Femur (tissue), 1 donor: ENCODE data around the gene FXYD6.
"Not testable (repeated sequence)": the region's sequence is repeated elsewhere in the genome, so short reads cannot be mapped to it uniquely, and the experiment has no call there.

ENCODE experiments used
- DNase-seq: peaks from one replicate; pipeline ENCODE4 v3.0.0-alpha.2; 2017

FXYD6 gene

DNA sequence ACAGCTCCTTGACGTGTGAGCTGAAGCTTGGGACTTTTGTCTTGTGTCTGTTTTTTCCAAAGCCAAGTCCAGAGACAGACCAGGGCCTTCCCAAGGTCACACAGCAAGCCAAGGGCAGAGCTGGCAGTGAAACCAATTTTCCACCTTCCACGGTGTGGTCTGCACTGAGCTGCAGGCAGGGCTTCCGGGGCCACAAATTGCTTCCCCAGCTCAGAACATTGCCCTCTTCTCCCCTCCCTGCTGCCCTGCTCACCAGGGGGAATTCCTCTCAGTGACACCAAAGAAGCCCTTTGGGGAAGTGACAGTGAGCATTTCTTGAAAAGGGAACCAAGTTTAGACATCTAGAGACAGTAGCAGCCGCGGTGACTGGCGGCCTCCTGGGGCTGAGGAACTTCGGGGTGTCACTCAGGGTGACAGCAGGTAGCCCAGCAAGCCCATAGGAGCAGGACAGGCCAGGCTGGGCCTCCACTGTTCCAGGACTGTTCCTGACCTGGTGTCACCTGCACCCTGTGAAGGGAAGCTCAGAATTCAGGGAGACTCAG, 61.1 kb downstream of the FXYD6 start:
- peak; percentile 56 for DNase-seq

DNA sequence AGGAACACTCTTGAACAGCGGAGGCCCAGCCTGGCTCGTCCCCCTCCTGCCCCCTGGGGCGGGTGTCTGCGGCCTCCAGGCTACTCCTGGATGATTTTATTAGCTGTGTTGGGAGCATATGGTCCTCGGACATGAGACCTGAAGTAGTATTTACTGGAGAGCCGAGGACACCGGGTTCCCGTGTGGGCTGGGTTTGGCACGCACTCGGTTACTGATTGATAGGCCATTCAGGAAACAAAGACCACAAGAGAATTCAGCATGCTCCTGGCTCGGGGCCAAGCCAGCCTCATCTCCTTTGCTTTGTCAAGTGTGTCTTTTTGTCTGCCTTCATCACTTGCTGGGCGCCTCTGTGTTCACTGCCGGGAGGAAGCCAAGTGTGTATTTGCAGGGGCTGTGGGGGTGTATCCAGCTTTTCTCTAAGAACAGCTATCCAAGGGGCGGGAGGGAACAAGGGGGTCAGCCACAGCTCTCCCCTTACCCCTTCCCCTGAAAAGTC, 61.6 kb downstream of the FXYD6 start:
- peak; percentile 66 for DNase-seq

DNA sequence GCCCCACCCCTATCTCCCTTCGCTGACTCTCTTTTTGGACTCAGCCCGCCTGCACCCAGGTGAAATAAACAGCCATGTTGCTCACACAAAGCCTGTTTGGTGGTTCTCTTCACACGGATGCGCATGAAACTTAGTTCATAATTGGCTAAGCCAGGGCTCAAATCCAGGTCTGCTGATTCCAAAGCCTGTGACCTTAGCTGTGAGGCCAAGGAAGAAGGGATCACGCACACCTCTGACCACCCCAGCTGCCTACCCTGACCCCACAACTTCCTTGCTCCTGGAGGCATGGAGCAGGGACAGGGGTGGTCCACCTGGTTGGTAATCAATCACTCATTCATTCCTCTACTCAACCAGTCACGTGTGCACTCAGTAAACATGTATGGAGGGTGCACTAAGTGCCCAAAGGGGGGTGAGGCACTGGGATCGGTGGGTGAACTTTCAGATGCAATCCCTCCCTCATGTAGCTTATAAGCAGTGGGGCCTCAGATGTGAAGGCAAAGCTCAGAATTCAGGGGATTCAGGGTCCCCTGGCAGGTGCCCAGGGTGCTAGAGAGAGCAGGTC, 62.2 kb downstream of the FXYD6 start:
- DNase-seq = no peak

GRCh38 chr11:117810056-117810451, 66.4 kb downstream of the FXYD6 start:
- not testable (repeated sequence) for DNase-seq

GRCh38 chr11:117809236-117810055, 67.0 kb downstream of the FXYD6 start:
- peak; percentile 78 for DNase-seq

GRCh38 chr11:117808784-117809183, 67.7 kb downstream of the FXYD6 start:
- no peak for DNase-seq

DNA sequence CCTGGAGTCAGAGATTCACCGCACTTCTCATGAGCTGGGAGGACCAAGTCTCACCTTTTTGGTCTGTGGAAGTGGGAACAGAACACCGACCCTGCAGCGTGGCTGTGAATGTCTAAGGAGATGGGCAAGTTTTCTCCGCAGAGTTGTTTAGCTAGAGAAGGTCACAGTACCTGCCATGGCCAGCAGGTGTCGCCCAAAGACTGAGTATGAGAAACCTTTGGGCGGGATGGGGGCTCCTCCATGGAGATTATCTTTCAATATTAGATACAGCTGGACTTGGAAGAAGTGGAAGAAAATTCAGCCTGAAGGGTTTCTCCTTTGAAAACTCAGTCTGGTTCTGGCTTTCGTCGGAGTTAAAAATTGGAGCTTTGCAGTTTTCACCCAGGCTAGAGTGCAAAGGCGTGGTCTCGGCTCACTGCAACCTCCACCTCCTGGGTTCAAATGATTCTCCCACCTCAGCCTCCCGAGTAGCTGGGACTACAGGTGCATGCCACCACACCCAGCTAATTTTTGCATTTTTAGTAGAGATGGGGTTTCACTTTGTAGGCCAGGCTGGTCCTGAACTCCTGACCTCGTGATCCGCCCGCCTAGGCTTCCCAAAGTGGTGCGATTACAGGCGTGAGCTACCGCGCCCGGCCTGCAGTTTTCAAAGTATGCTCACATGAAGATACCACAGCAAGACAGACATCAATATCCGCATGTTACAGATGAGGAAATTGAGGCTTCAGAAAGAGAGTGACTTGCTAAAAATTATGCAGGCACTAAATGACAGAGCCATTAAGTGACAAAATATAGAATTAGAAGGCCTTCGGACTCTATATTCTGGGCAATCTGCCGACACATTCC, 68.8 kb downstream of the FXYD6 start:
- peak; percentile 84 for DNase-seq

- DNase-seq = no peak
Measured at GRCh38 chr11:117806846-117807245, 69.6 kb downstream of the FXYD6 start.

DNA sequence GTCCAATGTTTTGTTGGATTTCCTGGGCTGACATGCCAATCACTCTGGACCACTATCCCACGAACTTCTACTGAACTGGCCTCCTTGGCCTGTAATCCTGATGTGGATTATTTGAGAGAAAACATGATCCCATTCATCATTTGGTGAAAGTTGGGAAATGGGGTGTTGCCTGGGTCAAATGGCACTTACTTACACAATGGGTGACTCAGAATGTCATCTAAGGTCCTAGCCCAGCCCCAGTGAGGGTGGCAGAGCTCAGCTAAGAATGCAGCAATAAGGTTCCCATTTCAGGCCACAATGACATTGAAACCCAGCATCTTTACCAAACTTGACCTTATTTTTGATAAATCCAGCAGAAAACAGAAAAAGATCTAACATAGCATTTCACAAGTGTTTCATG, 71.4 kb downstream of the FXYD6 start:
- DNase-seq = no peak

DNA sequence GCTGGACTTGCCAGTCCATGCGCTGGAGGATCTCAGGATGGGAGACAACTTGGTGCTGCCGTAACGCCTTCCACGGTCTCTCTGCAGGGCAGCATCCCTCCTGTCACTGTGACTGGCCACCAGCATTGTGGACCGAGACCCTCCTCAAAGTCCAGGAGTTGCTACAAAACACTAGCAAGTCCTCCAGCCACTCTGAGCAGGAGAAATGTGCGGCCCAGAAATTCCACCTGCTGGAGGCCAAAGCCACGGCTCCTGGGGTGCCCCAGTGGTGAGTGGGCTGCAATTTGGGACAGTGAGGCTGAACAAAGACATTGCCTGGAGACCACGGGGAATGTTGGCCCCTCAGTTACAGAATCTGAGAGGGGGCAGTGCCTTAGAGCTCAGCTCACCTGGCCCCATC, 72.6 kb downstream of the FXYD6 start:
- DNase-seq = no peak

- DNase-seq = no peak
Measured at GRCh38 chr11:117799634-117800033, 76.8 kb downstream of the FXYD6 start.

DNA sequence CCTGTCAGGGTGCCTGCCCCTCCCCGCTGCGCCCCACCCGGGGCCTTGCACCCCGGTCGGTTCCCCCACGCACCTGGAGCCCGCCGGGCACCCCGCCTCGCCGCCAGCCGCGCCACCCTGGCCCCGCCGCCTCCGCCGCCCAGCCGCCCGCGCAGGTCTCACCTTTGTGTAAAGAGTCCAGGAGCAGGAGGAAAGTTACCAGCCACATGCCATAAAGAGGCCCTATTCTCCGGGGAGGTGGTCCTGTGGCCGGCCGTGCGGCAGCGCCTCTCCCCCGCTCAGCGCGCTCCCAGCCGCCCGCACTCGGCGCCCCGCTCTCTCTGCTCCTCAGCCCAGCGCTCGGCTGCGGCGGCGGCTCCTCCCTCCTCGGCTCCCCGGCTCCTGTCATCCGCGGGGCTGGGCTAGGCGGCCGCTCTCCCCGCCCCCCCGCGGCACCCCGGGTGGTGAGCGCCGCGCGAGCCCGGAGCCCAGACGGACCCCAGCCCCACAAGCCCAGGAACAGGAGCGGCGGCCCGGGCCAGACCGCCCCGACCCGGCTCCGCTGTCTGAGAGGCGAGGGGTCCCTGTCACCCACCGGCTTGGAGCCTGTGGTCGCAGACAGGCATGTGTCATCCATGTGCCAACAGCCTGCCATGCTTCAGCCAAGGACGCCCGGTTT, 79.5 kb downstream of the FXYD6 start, which contains the start of gene DSCAML1:
Gene DSCAML1, minus strand, starts transcription at position 345 of the 658 bp plus-strand sequence. Its CDS starts 137 bp downstream, at position 208.
- DNase-seq = no peak

GRCh38 chr11:117796456-117796871, 80.0 kb downstream of the FXYD6 start:
- no peak for DNase-seq

DNA sequence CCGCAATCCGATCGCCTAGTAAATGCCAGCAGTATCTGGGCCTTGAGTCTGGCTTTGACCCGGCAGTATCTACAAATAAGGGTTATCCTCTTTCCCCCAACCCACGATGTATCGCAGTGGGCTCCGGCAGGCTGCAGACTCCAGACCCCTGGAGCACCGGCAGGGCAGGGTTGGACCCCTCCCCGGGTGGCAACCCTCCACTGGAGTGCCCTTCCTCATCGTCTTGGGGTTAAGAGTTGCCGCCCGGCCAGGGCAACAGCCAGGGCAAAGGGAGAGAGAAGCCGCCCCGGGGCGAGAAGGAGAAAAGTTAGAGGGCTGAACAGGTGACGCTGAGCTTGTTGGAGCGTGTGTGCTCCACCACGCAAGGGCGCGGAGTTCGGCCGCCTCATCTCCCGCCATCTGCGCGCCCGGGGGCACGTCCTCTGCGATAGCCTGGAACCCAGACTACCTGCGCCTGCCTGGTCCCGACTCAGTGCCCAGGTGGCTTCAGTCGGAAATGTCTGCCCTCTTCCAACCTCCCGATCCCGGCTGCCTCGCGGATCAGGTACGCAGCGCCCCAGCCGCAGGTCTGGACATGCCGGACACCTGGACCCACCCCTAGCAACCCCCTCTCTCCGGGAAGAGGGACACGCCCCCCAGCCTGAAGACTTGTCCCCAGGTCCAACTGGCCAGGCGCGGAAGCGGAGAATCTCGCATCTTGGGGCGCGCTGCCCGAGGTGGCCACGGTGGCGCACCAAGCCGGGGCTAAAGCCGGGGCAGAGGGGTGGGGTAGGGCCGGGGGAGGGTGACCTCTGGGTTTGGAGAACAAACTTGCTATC, 80.6 kb downstream of the FXYD6 start:
- DNase-seq = no peak

DNA sequence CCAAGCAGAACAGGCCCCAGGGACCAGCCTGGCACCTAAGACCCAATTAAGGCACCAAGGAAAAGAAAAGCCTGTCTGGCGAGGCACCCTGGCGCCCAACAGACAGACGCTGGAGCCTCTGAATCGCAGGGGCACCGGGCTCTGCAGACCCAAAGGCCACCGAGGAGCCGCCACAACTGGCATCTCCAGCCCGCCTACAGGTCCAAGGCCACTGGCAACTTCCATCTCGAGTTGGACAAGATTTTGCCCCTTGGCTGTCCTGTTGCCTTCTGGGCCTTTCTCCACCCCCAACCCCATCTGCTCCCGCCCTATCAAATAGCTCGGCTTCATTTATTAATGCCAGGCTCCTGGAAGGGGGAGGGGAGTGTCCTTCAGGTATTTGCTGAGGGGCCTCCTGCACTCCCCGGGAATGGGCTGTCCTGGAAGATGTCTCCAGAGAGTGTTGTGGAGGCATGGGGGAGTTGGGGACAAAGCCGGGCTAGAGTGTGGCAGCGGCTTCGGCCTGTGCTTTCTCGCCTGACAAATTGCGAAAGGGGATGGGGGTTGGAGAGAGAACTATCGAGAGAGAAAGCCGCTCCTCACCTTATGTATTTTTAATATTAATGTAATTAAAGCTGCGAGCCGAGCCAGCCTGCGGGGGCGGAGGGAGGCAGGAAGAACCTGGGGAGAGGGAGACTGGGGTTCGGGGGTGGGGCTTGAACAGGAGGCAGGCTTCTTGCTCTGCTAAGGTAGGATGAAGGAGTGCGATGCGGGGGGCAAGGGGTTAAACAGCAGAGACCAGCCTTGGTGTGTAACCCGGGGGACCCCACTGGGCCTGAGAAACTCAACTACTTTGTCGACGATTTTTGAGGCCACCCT, 81.5 kb downstream of the FXYD6 start:
- DNase-seq = no peak

DNA sequence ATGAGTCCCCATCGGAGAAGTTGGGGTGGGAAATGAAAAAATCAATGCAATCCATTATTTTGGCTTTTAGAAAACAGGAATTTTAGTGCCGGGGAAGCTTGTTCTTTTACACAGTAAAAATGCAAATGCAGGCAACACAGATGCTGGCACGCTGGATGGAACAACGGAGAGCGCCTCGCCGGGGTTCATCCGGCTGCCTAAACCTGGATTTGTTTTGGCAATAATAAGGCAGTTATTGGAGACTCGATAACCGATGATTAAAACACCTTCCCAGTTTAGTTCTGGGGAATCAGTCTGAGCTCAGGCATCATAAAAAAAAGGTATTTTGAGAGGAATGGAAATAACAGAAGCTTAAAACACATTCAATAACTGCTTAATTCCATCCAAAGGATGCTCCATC, 82.3 kb downstream of the FXYD6 start:
- no peak for DNase-seq

DNA sequence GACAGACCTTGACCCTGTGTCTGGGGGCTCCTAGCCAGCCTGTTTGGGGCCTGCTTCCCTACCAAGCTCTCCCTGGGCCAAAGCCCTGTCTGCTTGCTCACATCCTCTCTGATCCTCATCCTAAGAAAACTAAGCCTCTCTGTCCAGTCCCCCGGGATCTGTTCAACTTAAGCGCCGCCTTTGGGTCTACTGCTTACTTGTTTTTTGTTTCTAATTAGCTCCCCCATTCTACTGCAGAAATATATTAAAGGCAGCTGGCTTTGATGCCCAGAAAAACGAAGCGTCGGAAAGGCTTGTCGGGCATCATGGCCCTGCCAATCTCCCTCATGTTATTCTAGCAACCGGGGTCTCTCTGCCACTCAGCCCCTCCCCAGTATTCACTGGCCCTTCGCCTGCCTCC, 82.9 kb downstream of the FXYD6 start:
- DNase-seq = no peak

- DNase-seq = no peak
Measured at GRCh38 chr11:117792992-117793391, 83.5 kb downstream of the FXYD6 start.

DNA sequence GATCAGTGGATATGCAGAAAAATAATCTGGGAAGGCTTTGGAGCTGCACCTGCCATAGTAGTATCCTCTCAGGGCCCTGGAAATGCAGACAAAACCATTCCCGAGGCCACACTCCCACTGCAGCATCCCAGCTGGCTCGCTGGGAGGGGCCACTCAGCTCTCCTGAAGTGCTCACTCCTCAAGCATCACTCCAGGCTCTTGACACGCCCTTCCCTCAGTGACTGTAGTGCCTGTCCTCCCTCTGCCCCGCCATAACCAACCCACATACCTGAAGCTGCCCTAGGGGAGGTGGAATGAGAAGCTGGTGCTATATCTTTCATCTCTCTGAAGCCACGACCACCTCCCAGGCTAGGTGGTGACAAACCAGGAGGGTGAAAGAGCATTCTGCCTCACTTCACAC, 84.2 kb downstream of the FXYD6 start:
- DNase-seq = no peak

- no peak for DNase-seq
Measured at GRCh38 chr11:117790279-117790678, 86.2 kb downstream of the FXYD6 start.

DNA sequence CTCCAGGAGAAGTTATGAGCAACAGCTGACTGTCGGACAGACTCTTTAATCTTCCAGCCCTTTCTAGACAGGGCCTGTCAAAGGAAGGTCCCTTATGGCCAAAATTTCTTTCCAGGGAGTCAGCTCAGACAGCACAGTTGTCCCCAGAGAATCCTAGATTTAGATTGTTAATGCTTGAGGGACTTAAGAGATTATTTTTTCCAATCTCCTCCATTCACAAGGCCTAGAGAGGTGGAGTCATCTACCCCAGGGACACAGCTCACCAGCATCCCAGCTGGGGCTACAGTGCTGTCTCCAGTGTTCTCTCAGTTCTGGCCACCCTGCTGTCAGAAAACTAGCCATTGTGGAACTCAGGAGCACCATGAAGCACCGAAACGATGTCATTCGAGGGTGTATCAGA, 87.2 kb downstream of the FXYD6 start:
- no peak for DNase-seq
